NT2/D1 (cell line): ENCODE results near the gene CFAP73.
"Not testable (repeated sequence)": the region's sequence is repeated elsewhere in the genome, so short reads cannot be mapped to it uniquely, and the experiment has no call there.

ENCODE experiments used
- DNase-seq: peaks from one replicate; pipeline ENCODE4 v3.0.0-alpha.2; 2011; ENCODE audit warnings: low read depth, low spot score
- H3K27me3 ChIP-seq: 2 replicates; pipeline ENCODE4 v1.6.0; 2011; ENCODE audit warnings: mild to moderate bottlenecking; ENCODE audit not compliant: insufficient read length, insufficient read depth
- H3K36me3 ChIP-seq: 2 replicates; pipeline ENCODE4 v1.6.1; 2011; ENCODE audit warnings: mild to moderate bottlenecking, low read length, mixed read lengths; ENCODE audit not compliant: insufficient read depth, insufficient read length
- H3K4me1 ChIP-seq: 2 replicates; pipeline ENCODE4 v1.5.1; 2011; ENCODE audit not compliant: insufficient read depth, insufficient read length
- H3K4me3 ChIP-seq: 2 replicates; pipeline ENCODE4 v1.5.1; 2011; ENCODE audit warnings: low read depth; ENCODE audit not compliant: insufficient read length
- H3K9ac ChIP-seq: 2 replicates; pipeline ENCODE4 v1.6.0; 2011; ENCODE audit warnings: low read depth; ENCODE audit not compliant: insufficient read length
- H3K9me3 ChIP-seq: 2 replicates; pipeline ENCODE4 v1.5.1; 2011; ENCODE audit warnings: mild to moderate bottlenecking, low read length; ENCODE audit not compliant: insufficient read depth
- SUZ12 ChIP-seq: IDR thresholded peaks from 2 replicates; pipeline ENCODE4 v1.6.1; 2011; ENCODE audit not compliant: insufficient read length, insufficient read depth; ENCODE audit errors: extremely low read depth
- YY1 ChIP-seq: IDR thresholded peaks from 2 replicates; pipeline ENCODE4 v1.6.1; 2011; ENCODE audit not compliant: insufficient read length, insufficient read depth
- ZNF274 ChIP-seq: IDR thresholded peaks from 2 replicates; pipeline ENCODE4 v1.6.1; 2011; ENCODE audit warnings: mild to moderate bottlenecking, low read depth, low read length

CFAP73 gene

DNA sequence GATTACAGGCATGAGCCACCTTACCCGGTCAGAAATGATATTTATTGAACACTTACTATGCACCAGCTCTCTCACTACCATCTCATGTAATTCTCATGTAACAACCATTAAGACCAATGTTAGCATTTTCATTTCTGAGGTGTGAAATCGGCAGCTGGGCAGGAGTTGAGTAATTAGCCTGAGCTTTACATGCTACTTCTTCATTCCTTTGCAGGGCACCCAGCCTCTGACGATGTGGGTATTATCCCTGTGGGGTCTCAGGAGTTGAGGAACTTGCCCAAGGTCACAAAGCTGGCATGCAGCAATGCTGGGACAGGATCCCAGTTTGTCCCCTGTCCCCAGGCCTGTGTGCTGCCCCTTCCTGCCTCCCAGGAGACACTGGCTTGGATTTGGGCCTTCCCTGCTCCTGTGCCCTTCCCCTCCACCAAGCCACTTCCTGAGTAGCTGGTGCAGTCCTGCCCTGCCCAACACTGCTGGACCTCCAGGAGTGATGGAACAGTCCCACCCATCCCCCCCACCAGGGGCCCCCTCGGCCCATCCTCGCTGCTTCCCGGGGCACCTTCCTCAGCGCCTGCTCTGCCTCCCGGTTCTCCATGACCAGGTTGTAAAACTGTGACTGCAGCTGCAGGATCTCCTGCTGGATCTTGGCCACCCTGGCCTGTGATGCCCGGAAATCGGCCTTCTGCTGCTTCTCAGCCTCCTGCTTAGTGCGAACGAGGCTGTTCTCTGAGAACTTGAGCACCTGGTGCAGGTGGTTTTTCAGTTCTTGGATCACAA lies 50.7 kb downstream of the CFAP73 start:
- H3K4me1 ChIP-seq: peaks cover 11% of the 10 kb centered on the region
- no peak overlapping the region for H3K4me3 ChIP-seq
- DNase-seq: no peak

DNA sequence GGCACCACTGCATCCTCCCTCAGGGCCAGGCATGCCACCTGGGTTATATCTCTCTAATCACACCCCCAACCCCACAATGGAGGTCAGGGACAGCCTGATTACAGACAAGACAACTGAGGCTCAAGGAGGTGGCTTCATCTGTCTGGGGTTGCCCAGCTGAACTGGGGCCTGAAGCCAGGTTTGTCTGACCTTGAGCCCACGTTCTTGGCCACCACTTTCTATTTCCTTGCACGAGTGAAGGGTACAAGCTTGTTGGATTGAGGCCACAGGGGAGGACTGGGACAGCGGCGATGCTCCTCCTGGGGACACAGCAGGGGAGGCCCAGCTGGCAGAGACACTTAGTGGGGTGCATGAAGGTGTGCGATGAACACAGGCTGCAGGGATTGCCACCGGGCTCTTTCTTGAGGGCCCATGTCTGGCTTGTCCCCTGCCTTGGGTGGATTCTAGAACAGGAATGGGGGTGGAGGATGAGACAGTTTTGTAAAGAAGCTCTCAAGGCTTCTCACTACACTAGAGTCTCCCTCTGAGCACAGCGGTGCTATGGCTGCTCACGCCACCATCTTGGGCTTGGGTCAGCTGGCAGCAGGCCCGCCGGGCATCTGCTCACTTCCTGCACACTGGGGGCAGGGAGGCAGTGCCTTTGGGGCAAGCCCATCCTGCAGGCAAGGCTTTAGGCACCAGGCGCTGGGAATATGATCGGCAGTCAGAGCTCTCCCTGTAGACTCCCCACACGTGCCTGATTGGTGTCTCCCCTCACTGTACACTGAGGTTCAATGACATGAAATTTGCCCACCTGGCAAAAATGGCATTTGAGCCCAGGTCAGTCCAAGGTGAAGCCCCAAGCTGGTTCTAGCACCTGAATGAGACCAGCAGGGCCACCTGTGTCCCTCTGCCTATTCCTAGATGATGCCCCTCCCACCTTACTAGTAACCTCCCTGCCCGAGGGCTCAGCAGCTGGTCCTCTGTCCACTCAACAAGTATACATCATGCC lies 52.0 kb downstream of the CFAP73 start:
- no peak overlapping the region for H3K4me3 ChIP-seq
- H3K9ac ChIP-seq: peak overlapping the region; percentile 17
- no peaks in the 10 kb centered on the region for H3K27me3 ChIP-seq
- no peak for DNase-seq
- peaks cover 5% of the 10 kb centered on the region for H3K9me3 ChIP-seq
- peaks cover 5% of the 10 kb centered on the region for H3K4me1 ChIP-seq
- H3K36me3 ChIP-seq: peaks cover 2% of the 10 kb centered on the region
- TF ChIP-seq SUZ12 (no peak), ZNF274 (no peak), YY1 (no peak)

More for the DNA sequence above, 50.7 kb downstream of the CFAP73 start:
- Histone ChIP-seq H3K36me3 (peaks cover 7% of the 10 kb centered on the region), H3K27me3 (no peaks in the 10 kb centered on the region), H3K9ac (no peak overlapping the region), H3K9me3 (no peaks in the 10 kb centered on the region)
- no peak for TF ChIP-seq SUZ12
- no peak for TF ChIP-seq YY1
- TF ChIP-seq ZNF274: no peak

DNA sequence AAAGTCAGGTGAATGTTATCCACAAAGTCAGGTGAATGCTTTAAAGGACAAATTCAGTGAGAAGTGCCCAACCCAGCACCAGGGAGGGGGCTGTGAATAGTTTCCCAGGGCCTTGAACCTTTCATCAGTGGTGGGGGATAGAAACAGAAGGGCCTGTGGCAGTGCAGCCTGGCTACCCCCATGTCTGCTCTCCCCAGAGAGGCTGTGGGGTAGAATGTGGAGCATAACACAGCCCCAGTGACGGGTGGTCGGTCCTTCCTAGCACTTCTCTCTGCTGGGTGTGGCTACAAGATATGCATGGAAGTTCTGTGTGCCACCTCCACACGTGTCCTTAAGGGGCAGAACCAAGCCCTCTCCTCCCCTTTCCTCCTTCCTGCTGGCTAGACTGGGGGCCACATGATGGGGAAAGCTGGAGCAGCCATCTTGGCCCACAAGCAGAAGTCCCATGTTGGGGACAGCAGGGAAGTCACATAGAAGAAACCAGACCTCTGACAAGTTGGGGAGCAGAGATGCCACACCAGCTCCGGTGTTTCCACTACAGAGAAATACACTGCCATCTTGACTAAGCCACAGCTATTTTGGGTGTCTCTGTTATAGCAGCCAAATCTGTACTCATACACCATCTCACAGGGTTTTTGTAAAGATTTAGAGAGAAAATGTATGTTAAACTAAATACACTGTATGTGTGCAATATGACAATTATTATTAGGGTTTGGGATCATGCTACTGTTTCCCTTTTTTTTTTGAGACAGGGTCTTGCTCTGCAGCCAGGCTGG lies 53.0 kb downstream of the CFAP73 start:
- Histone ChIP-seq H3K4me1 (peaks cover 2% of the 10 kb centered on the region), H3K9me3 (peaks cover 9% of the 10 kb centered on the region), H3K9ac (no peak overlapping the region), H3K4me3 (no peak overlapping the region), H3K27me3 (no peaks in the 10 kb centered on the region), H3K36me3 (no peaks in the 10 kb centered on the region)
- TF ChIP-seq ZNF274 (no peak), YY1 (no peak), SUZ12 (no peak)
- no peak for DNase-seq

DNA sequence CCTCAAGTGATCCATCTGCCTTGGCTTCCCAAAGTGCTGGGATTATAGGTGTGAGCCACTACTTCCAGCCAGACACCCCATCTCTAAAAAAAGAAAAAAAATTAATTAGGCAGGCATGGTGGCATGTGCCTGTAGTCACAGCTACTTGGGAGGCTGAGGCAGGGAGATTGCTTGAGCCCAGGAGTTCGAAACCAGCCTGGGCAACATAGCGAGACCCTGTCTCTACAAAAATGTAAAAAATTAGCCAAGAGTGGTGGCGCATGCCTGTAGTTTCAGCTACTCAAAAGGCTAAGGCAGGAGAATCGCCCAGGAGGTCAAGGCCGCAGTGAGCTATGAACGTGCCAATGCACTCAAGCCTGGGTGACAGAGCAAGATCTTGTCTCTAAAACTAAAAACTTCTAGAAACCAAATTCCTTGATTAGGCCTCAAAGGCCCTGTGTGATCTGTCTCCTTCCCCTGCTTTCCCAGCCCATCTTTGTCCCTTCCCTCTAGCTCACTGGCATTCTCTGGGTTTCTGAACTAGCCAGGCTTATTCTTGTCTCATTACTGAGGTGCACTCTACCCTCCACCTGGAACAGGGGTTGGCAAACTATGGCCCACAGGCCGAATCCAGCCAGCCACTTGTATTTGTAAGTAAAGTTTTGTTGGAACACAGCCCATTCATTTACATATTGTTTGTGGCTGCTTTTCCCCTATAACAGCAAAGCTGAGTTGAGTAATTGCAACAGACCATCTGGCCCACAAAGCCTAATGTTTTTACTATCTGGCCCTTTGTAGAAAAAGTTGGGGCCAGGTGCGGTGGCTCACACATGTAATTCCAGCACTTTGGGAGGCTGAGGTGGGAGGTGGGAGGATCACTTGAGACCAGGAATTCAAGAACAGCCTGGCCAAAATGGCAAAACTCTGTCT lies 54.6 kb downstream of the CFAP73 start:
- Histone ChIP-seq H3K9ac (no peak overlapping the region), H3K4me3 (no peak overlapping the region), H3K4me1 (peaks cover 4% of the 10 kb centered on the region), H3K36me3 (no peaks in the 10 kb centered on the region), H3K9me3 (peaks cover 9% of the 10 kb centered on the region), H3K27me3 (no peaks in the 10 kb centered on the region)
- no peak for TF ChIP-seq YY1
- TF ChIP-seq SUZ12: no peak
- TF ChIP-seq ZNF274: no peak
- no peak for DNase-seq

DNA sequence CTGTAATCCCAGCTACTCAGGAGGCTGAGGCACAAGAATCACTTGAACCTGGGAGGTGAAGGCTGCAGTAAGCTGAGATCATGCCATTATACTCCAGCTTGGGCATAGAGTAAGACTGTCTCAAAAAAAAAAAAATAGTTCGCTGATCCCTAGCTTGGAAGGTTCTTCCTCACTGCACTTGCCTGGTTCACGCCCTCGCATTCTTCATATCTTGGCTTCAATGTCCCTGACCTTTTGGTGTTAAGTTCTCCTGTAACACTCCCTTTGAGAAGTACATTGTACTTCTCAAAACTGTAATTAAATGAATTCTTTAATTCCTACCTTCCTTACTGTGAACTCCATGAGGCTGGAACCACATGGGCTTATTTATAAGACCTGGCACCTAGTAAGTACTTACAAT lies 55.3 kb downstream of the CFAP73 start:
- Histone ChIP-seq H3K4me3 (no peak overlapping the region), H3K36me3 (no peaks in the 10 kb centered on the region), H3K9ac (no peak overlapping the region), H3K9me3 (peaks cover 9% of the 10 kb centered on the region), H3K4me1 (peaks cover 4% of the 10 kb centered on the region), H3K27me3 (no peaks in the 10 kb centered on the region)
- no peak for TF ChIP-seq YY1
- TF ChIP-seq SUZ12: no peak
- TF ChIP-seq ZNF274: no peak
- no peak for DNase-seq

DNA sequence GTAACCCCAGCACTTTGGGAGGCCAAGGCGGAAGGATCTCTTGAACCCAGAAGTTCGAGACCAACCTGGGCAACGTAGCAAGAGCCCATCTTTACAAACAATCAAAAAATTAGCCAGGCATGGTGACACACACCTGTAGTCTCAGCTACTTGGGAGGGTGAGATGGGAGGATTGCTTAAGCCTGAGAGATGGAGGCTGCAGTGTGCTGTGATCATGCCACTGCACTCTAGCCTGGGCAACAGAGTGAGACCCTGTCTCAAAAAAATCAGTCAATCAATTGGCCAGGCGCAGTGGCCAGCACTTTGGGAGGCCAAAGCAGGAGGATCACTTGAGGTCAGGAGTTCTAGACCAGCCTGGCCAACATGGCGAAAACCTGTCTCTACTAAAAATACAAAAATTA lies 57.3 kb downstream of the CFAP73 start:
- H3K27me3 ChIP-seq, H3K4me1 ChIP-seq, H3K4me3 ChIP-seq, H3K36me3 ChIP-seq, H3K9ac ChIP-seq, DNase-seq, H3K9me3 ChIP-seq: not testable (repeated sequence)
